HG03095 (cell line): Measurements from ENCODE around the gene AMBN.

Experiments
- ATAC-seq: cut with Tn5 transposase; IDR thresholded peaks from one replicate; pipeline ENCODE4 v1.9.1; 2021; ENCODE audit warnings: moderate library complexity; ENCODE audit not compliant: unreplicated experiment

The AMBN gene

GRCh38 chr4:70591955-70592582, at the start of gene AMBN:
Gene AMBN (plus strand): TSS chr4:70592256. CDS start chr4:70592359, 103 bp downstream.
- ATAC-seq = no peak

GRCh38 chr4:70544279-70544868, 47.7 kb upstream of the AMBN start:
- ATAC-seq = no peak

- no peak for ATAC-seq
Measured at GRCh38 chr4:70556856-70557255, 35.2 kb upstream of the AMBN start.

GRCh38 chr4:70559211-70559830, 32.7 kb upstream of the AMBN start:
- ATAC-seq = peak; percentile 67

GRCh38 chr4:70559924-70560323, 32.1 kb upstream of the AMBN start:
- no peak for ATAC-seq

GRCh38 chr4:70564033-70564432, 28.0 kb upstream of the AMBN start:
- no peak for ATAC-seq

- no peak for ATAC-seq
Measured at GRCh38 chr4:70570796-70571195, 21.3 kb upstream of the AMBN start.

- no peak for ATAC-seq
Measured at GRCh38 chr4:70571772-70572171, 20.3 kb upstream of the AMBN start.

GRCh38 chr4:70575964-70576363, 16.1 kb upstream of the AMBN start:
- no peak for ATAC-seq

- no peak for ATAC-seq
Measured at GRCh38 chr4:70577220-70577927, 14.7 kb upstream of the AMBN start.

- ATAC-seq = no peak
Measured at GRCh38 chr4:70581980-70582379, 10.1 kb upstream of the AMBN start.

- no peak for ATAC-seq
Measured at GRCh38 chr4:70583952-70584834, 7.9 kb upstream of the AMBN start.

GRCh38 chr4:70586841-70587240, 5.2 kb upstream of the AMBN start:
- ATAC-seq = no peak

GRCh38 chr4:70589785-70590184, 2.3 kb upstream of the AMBN start:
- ATAC-seq = peak; percentile 98

GRCh38 chr4:70594196-70594595, 2.1 kb downstream of the AMBN start:
- no peak for ATAC-seq

GRCh38 chr4:70600305-70600704, 8.2 kb downstream of the AMBN start:
- no peak for ATAC-seq

- ATAC-seq = no peak
Measured at GRCh38 chr4:70600977-70601376, 8.9 kb downstream of the AMBN start.

- ATAC-seq = peak; percentile 98
Measured at GRCh38 chr4:70601422-70602039, 9.5 kb downstream of the AMBN start.

GRCh38 chr4:70603856-70604255, 11.8 kb downstream of the AMBN start:
- no peak for ATAC-seq

- no peak for ATAC-seq
Measured at GRCh38 chr4:70606459-70606858, 14.4 kb downstream of the AMBN start.
